ENCODE results near the gene LENG9. TPM values are rescaled to one million over a fixed set of nuclear protein-coding genes. Genes with fewer than 3 reads are reported as not detected.

The LENG9 gene
- total and polyA plus RNA-seq, 7 donors = 1.7 to 3.9 (median 3.3) TPM

GRCh38 chr19:54412877-54413276 is 50.7 kb downstream of the LENG9 start:
- no peak overlapping the region for H3K27ac ChIP-seq
- WGBS, 3 donors = 66 to 75% (median 67%) methylated on average over 4 of the region's 4 CpGs
- DNase-seq = no peak
- H3K36me3 ChIP-seq (ENCODE audit: insufficient read depth in 1 of 2, low read depth in 1 of 2) = no peaks in the 10 kb centered on the region
- no peaks in the 10 kb centered on the region for H3K9me3 ChIP-seq
- H3K4me3 ChIP-seq = no peak overlapping the region
- no peaks in the 10 kb centered on the region for H3K4me1 ChIP-seq
- H3K27me3 ChIP-seq (ENCODE audit: insufficient read depth in 3 of 3, low read length in 2 of 3) = peaks cover 0 to 37% (median 15%) of the 10 kb centered on the region in 3 donors
- TF ChIP-seq CTCF (IDR thresholded peaks at IDR 0.05) = no peak
- ATAC-seq = no peak
- intact Hi-C loops (cut with DNase I) = no loop called here

Other genes with a start within 250 kb of the LENG9 start
- gene LILRB3, start 240.8 kb downstream of the LENG9 start, total RNA-seq = 1 to 10 TPM; 1.9 to 3.8 (median 2.3) TPM
- gene LILRB3, start 240.8 kb downstream of the LENG9 start, polyA plus RNA-seq = 1 to 10 TPM in 1 of 3 donors, under 1 TPM in 2; 0.32 to 1.2 (median 0.40) TPM
- 1 to 10 TPM in 3 of 4 donors, under 1 TPM in 1; 0.54 to 1.6 (median 1.3) TPM for gene LILRA6, start 221.0 kb downstream of the LENG9 start, total RNA-seq
- under 1 TPM; 0.22 to 0.48 (median 0.42) TPM for gene LILRA6, start 221.0 kb downstream of the LENG9 start, polyA plus RNA-seq
- gene LILRB5, start 206.5 kb downstream of the LENG9 start, total RNA-seq = 1 to 10 TPM; 2.2 to 5.1 (median 4.4) TPM
- gene LILRB5, start 206.5 kb downstream of the LENG9 start, polyA plus RNA-seq = 1 to 10 TPM in 2 of 3 donors, under 1 TPM in 1; 0.95 to 1.3 (median 1.1) TPM
- 1 to 10 TPM in 3 of 4 donors, under 1 TPM in 1; 0.79 to 2.4 (median 1.7) TPM for gene LILRB2, start 182.7 kb downstream of the LENG9 start, total RNA-seq
- 1 to 10 TPM in 1 of 3 donors, under 1 TPM in 2; 0.41 to 1.3 (median 0.42) TPM for gene LILRB2, start 182.7 kb downstream of the LENG9 start, polyA plus RNA-seq
- gene LILRA5, start 150.6 kb downstream of the LENG9 start, total RNA-seq = 1 to 10 TPM in 3 of 4 donors, not detected in 1; 1.1 to 2.2 (median 1.1) TPM
- gene LILRA5, start 150.6 kb downstream of the LENG9 start, polyA plus RNA-seq = 1 to 10 TPM in 1 of 3 donors, under 1 TPM in 2; 0.44 to 1.2 (median 0.52) TPM
- 1 to 10 TPM in 1 of 4 donors, not detected in 3; 1.1 TPM for gene LILRA4, start 124.6 kb downstream of the LENG9 start, total RNA-seq
- gene LILRA4, start 124.6 kb downstream of the LENG9 start, polyA plus RNA-seq = not detected
- gene LAIR1, start 98.8 kb downstream of the LENG9 start, total RNA-seq = 1 to 10 TPM; 3.4 to 6.2 (median 4.0) TPM
- gene LAIR1, start 98.8 kb downstream of the LENG9 start, polyA plus RNA-seq = 1 to 10 TPM in 1 of 3 donors, under 1 TPM in 2; 0.93 to 2.4 (median 0.95) TPM
- 1 to 10 TPM in 1 of 4 donors, under 1 TPM in 2, not detected in 1; 0.34 to 1.9 (median 0.67) TPM for gene TTYH1, start 48.3 kb downstream of the LENG9 start, total RNA-seq
- gene TTYH1, start 48.3 kb downstream of the LENG9 start, polyA plus RNA-seq = under 1 TPM; 0.38 to 0.63 (median 0.40) TPM
- 10 to 100 TPM; 28.2 to 60.2 (median 41.8) TPM for gene LENG8, start 14.6 kb downstream of the LENG9 start, total RNA-seq
- gene LENG8, start 14.6 kb downstream of the LENG9 start, polyA plus RNA-seq = 10 to 100 TPM; 21.7 to 28.6 (median 27.2) TPM
- 1 to 10 TPM; 5.0 to 7.4 (median 6.0) TPM for gene CDC42EP5, start 9.5 kb upstream of the LENG9 start, total RNA-seq
- 1 to 10 TPM; 1.1 to 4.1 (median 3.1) TPM for gene CDC42EP5, start 9.5 kb upstream of the LENG9 start, polyA plus RNA-seq
- gene LAIR2, start 39.1 kb upstream of the LENG9 start, total RNA-seq = not detected
- gene LAIR2, start 39.1 kb upstream of the LENG9 start, polyA plus RNA-seq = not detected
- 1 to 10 TPM in 2 of 4 donors, under 1 TPM in 2; 0.68 to 1.8 (median 1.0) TPM for gene LILRA2, start 110.0 kb upstream of the LENG9 start, total RNA-seq
- under 1 TPM; 0.25 to 0.36 (median 0.26) TPM for gene LILRA2, start 110.0 kb upstream of the LENG9 start, polyA plus RNA-seq
- gene LILRA1, start 129.9 kb upstream of the LENG9 start, total RNA-seq = under 1 TPM; 0.32 to 0.53 (median 0.34) TPM
- under 1 TPM in 2 of 3 donors, not detected in 1; 0.09 to 0.13 TPM for gene LILRA1, start 129.9 kb upstream of the LENG9 start, polyA plus RNA-seq
- gene LILRB1, start 166.7 kb upstream of the LENG9 start, total RNA-seq = 1 to 10 TPM in 3 of 4 donors, under 1 TPM in 1; 0.95 to 2.0 (median 1.2) TPM
- gene LILRB1, start 166.7 kb upstream of the LENG9 start, polyA plus RNA-seq = under 1 TPM; 0.17 to 0.33 (median 0.25) TPM
- gene LILRB4, start 199.2 kb upstream of the LENG9 start, total RNA-seq = 1 to 10 TPM in 2 of 4 donors, under 1 TPM in 2; 0.54 to 1.7 (median 0.99) TPM
- under 1 TPM; 0.27 to 0.56 (median 0.37) TPM for gene LILRB4, start 199.2 kb upstream of the LENG9 start, polyA plus RNA-seq

Measured in psoas muscle (tissue), 8 donors.